Neural cell (in vitro differentiated cells): ENCODE data around the gene ANP32A.

Source experiments
- CTCF ChIP-seq: fragments of 450-650 bp; IDR thresholded peaks from 2 replicates; pipeline ENCODE4 v1.5.1; 2014; ENCODE audit warnings: antibody characterized with exemption, mild to moderate bottlenecking, moderate library complexity; ENCODE audit not compliant: poor library complexity, severe bottlenecking
- EP300 ChIP-seq: fragments of 450-650 bp; conservative IDR thresholded peaks from 2 replicates; pipeline ENCODE4 v1.6.1; 2014; ENCODE audit warnings: antibody characterized with exemption, mild to moderate bottlenecking, moderate library complexity; ENCODE audit not compliant: poor library complexity, severe bottlenecking
- EZH2 ChIP-seq: fragments of 200-600, 300-800 bp; shearing (Covaris generic), sonication (generic); IDR thresholded peaks from 2 replicates; pipeline ENCODE4 v1.6.1; 2014; ENCODE audit warnings: antibody characterized with exemption, low read length, borderline replicate concordance, mild to moderate bottlenecking; ENCODE audit not compliant: insufficient read depth, poor library complexity, severe bottlenecking
- POLR2AphosphoS5 ChIP-seq: IDR thresholded peaks from 2 replicates; pipeline ENCODE4 v1.6.1; 2012
- RAD21 ChIP-seq: fragments of 450-650 bp; conservative IDR thresholded peaks from 2 replicates; pipeline ENCODE4 v1.6.1; 2014; ENCODE audit warnings: antibody characterized with exemption, mild to moderate bottlenecking, moderate library complexity
- REST ChIP-seq: IDR thresholded peaks from 2 replicates; pipeline ENCODE4 v1.6.1; 2012; ENCODE audit warnings: borderline replicate concordance
- SMC3 ChIP-seq: fragments of 450-650 bp; conservative IDR thresholded peaks from 2 replicates; pipeline ENCODE4 v1.6.1; 2014; ENCODE audit warnings: antibody characterized with exemption, mild to moderate bottlenecking, moderate library complexity; ENCODE audit not compliant: poor library complexity

DNA sequence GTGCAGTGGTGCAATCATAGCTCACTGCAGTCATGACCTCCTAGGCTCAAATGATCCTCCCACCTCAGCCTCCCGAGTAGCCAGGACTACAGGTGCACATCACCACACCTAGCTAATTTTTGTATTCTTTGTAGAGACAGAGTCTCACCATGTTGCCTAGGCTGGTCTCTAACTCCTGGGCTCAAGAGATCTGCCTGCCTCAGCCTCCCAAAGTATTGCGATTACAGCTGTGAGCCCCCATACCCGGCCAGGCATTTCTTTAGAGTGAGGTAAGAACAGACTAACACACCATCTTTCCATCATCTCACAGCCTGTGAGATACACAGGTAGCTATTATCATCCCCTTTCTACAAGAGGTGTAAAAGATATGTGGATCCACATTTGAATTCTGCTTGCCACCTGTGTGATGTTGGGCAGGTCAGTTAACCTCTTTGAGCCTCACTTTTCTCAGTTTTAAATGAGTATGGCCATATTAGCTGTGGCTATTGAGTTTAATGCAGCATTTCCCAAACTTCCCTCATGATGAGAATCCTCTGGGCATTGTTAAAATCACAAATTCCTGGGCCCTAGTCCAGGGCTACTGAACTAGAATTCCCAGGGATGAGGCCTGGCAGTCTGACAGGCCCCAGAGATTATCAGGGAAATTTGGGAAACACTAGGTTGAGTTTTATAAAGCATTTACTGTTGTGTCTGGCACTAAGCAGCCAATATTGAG, 46.0 kb downstream of the ANP32A start:
- TF ChIP-seq CTCF, result no peak
- no peak for TF ChIP-seq REST
- no peak for TF ChIP-seq EP300
- no peak for TF ChIP-seq POLR2AphosphoS5
- TF ChIP-seq EZH2, result no peak
- TF ChIP-seq RAD21, result no peak
- TF ChIP-seq SMC3, result no peak
